Endothelial cell of umbilical vein (primary cell): ENCODE measurements around the gene TYROBP. TPM values are rescaled to one million over a fixed set of nuclear protein-coding genes. Genes with fewer than 3 reads are reported as not detected.

Experiments
- BruUV-seq: library from RNA; stranded (reverse); fragments of 400-500 nt; replicated peaks from 2 replicates; lab custom pipeline; 2021; lab: Mats Ljungman, UMichigan
- CTCF ChIA-PET: fragments of 300-600, 350-600 bp; sonication (Branson Sonifier 250); formaldehyde crosslinking; loops from one replicate; lab custom pipeline; 2021; ENCODE audit warnings: antibody characterized with exemption, inconsistent platforms; lab: Charles Lee
- POLR2A ChIA-PET: fragments of 300-600, 350-600 bp; sonication (Branson Sonifier 250); formaldehyde crosslinking; loops from one replicate; lab custom pipeline; 2021; ENCODE audit warnings: antibody characterized with exemption, inconsistent platforms; lab: Charles Lee
- DNase-seq: peaks from one replicate; pipeline ENCODE4 v3.0.0-alpha.2; 2011; ENCODE audit warnings: low read depth, low spot score
- FAIRE-seq: peaks from 2 replicates; lab custom pipeline; 2011; peaks lifted over from hg19 to GRCh38; lab: Jason Lieb, UNC
- H2AFZ ChIP-seq: 2 replicates; pipeline ENCODE4 v1.6.0; 2012; ENCODE audit warnings: low read depth, low read length, control low read depth, inconsistent platforms
- H3K27ac ChIP-seq: 2 replicates; pipeline ENCODE4 v1.5.1; 2011; ENCODE audit warnings: low read depth, mild to moderate bottlenecking, control low read depth, low read length, moderate library complexity; ENCODE audit not compliant: insufficient read depth
- H3K27me3 ChIP-seq, 2 experiments: 2 replicates each; pipeline versions ENCODE4 v1.6.0 to v1.6.1; 2011; ENCODE audit warnings: low read length in 2 of 2, mixed read lengths in 1 of 2; ENCODE audit not compliant: control insufficient read depth in 2 of 2, insufficient read depth in 2 of 2
- H3K36me3 ChIP-seq, 2 experiments: 2 replicates in 1 of 2; 3 replicates in 1 of 2; pipeline ENCODE4 v1.5.1; 2011; ENCODE audit warnings: low read length in 2 of 2, mild to moderate bottlenecking in 1 of 2, moderate library complexity in 1 of 2; ENCODE audit not compliant: control insufficient read depth in 2 of 2, insufficient read depth in 2 of 2; ENCODE audit errors: extremely low read depth in 1 of 2
- H3K4me1 ChIP-seq: 3 replicates; pipeline ENCODE4 v1.5.1; 2011; ENCODE audit warnings: mild to moderate bottlenecking, low read length; ENCODE audit not compliant: control insufficient read depth, insufficient read depth; ENCODE audit errors: extremely low read depth
- H3K4me2 ChIP-seq: 2 replicates; pipeline ENCODE4 v1.6.1; 2011; ENCODE audit warnings: low read length, control low read depth, mixed read lengths; ENCODE audit not compliant: insufficient read depth
- H3K4me3 ChIP-seq, 3 experiments: fragments of 200-600 bp in 1 of 3; sonication (generic), shearing (Covaris generic) in 1 of 3; replicated peaks in 1 of 3; 2 replicates each; pipeline ENCODE4 v1.5.1; 2011 to 2016; ENCODE audit warnings: control low read depth in 3 of 3, low read length in 3 of 3, mild to moderate bottlenecking in 2 of 3, inconsistent platforms in 1 of 3, low read depth in 1 of 3, moderate library complexity in 1 of 3; ENCODE audit not compliant: insufficient read depth in 1 of 3
- H3K79me2 ChIP-seq: 2 replicates; pipeline ENCODE4 v1.6.0; 2012; ENCODE audit warnings: low read length, inconsistent platforms; ENCODE audit not compliant: control insufficient read depth, insufficient read depth
- H3K9ac ChIP-seq: replicated peaks from 2 replicates; pipeline ENCODE3; 2011; ENCODE audit warnings: low read length, control low read depth; ENCODE audit not compliant: insufficient read depth; ENCODE audit errors: extremely low read depth
- H3K9me1 ChIP-seq: replicated peaks from 3 replicates; pipeline ENCODE4 v1.6.0; 2011; ENCODE audit warnings: mild to moderate bottlenecking, low read length; ENCODE audit not compliant: control insufficient read depth, insufficient read depth; ENCODE audit errors: extremely low read depth
- H3K9me3 ChIP-seq: replicated peaks from 2 replicates; pipeline ENCODE4 v1.5.1; 2012; ENCODE audit warnings: low read length, inconsistent platforms; ENCODE audit not compliant: control insufficient read depth, insufficient read depth
- H4K20me1 ChIP-seq: replicated peaks from 2 replicates; pipeline ENCODE3; 2011; ENCODE audit warnings: mild to moderate bottlenecking, low read length; ENCODE audit not compliant: control insufficient read depth, insufficient read depth; ENCODE audit errors: extremely low read depth
- EZH2 ChIP-seq: IDR thresholded peaks from 2 replicates; pipeline ENCODE4 v1.6.1; 2012; ENCODE audit warnings: borderline replicate concordance, low read depth, mild to moderate bottlenecking, moderate library complexity, low read length, inconsistent platforms; ENCODE audit not compliant: severe bottlenecking
- GATA2 ChIP-seq: IDR thresholded peaks from 2 replicates; pipeline ENCODE4 v1.7.0; 2011; ENCODE audit warnings: low read depth, mild to moderate bottlenecking, moderate library complexity, mixed read lengths, low read length; ENCODE audit not compliant: insufficient read length, insufficient read depth
- MYC ChIP-seq: IDR thresholded peaks from one replicate; pipeline ENCODE4 v1.6.1; 2011; ENCODE audit warnings: mild to moderate bottlenecking, low read depth, low read length
- POLR2A ChIP-seq: IDR thresholded peaks from 2 replicates; pipeline ENCODE4 v1.6.1; 2012; ENCODE audit warnings: low read depth, mild to moderate bottlenecking, control low read depth, low read length
- dilution Hi-C: fragments of 300-500 bp; cut with MboI; formaldehyde crosslinking; loops from one replicate; pipeline ENCODE4 v1.15.0; 2019; ENCODE audit warnings: low sequenced_read_pairs; ENCODE audit not compliant: extremely low pct_ligation_motif_present
- intact Hi-C: fragments of 100-400 bp; cut with micrococcal nuclease; formaldehyde crosslinking; loops from one replicate; pipeline ENCODE4 v1.10.0; 2022
- polyA plus RNA-seq, 4 experiments: library from polyadenylated mRNA; depleted of rRNA in 3 of 4; stranded (reverse) in 3 of 4; unstranded in 1 of 4; fragments of >200 nt; gene quantifications; 2 replicates each; pipeline versions ENCODE4 v1.2.1 to v1.2.3, GENCODE V29; 2011 to 2012; ENCODE audit warnings: missing spikeins in 1 of 4
- total RNA-seq: library from RNA; stranded (reverse); gene quantifications from 2 replicates; pipeline ENCODE4 v1.2.3, GENCODE V29; 2021

The TYROBP gene
- total and polyA plus RNA-seq, 2 donors (not counting 3 experiments of a cell fraction or from before 2014, with no cell fraction given) = not detected

GRCh38 chr19:35869327-35870123 is 38.6 kb downstream of the TYROBP start:
- peak; percentile 80 for DNase-seq
- TF ChIP-seq POLR2A (no peak), GATA2 (no peak), EZH2 (peak; percentile 19)
- Histone ChIP-seq H3K27me3 (peaks cover 2 to 7% of the 10 kb centered on the region in 2 experiments), H3K4me1 (peaks cover 4% of the 10 kb centered on the region), H4K20me1 (no peaks in the 10 kb centered on the region), H3K4me2 (peak overlapping the region; percentile 51), H3K27ac (no peak overlapping the region), H3K9me3 (no peaks in the 10 kb centered on the region), H3K79me2 (no peaks in the 10 kb centered on the region), H2AFZ (peak overlapping the region; percentile 72), H3K4me3 (no peak overlapping the region), H3K36me3 (no peaks in the 10 kb centered on the region), H3K9me1 (no peaks in the 10 kb centered on the region), H3K9ac (no peak overlapping the region)
- intact Hi-C loops = no loop called here
- dilution Hi-C loops = no loop called here
- peak; percentile 87 for FAIRE-seq
- CTCF ChIA-PET = interaction anchor here (1.0 to 1.4 kb wide), 2 partner anchors 10 to 22 kb away, joined by 3 to 4 read pairs; no protein-coding TSS in a partner anchor
- no TSS peak for BruUV-seq
- POLR2A ChIA-PET = no interaction called here

- Histone ChIP-seq H3K9me3 (no peaks in the 10 kb centered on the region), H3K4me3 (peak overlapping the region in 2 of 3 experiments; percentile 19 to 20), H3K9me1 (no peaks in the 10 kb centered on the region), H3K4me2 (peak overlapping the region; percentile 43), H3K36me3 (no peaks in the 10 kb centered on the region), H3K27ac (no peak overlapping the region), H3K9ac (no peak overlapping the region), H3K4me1 (peaks cover 4% of the 10 kb centered on the region), H4K20me1 (no peaks in the 10 kb centered on the region), H3K27me3 (peaks cover 2 to 7% of the 10 kb centered on the region in 2 experiments), H3K79me2 (no peaks in the 10 kb centered on the region), H2AFZ (no peak overlapping the region)
- intact Hi-C loops (no loop called here), dilution Hi-C loops (no loop called here)
- ChIA-PET POLR2A (no interaction called here), CTCF (interaction anchor here (1.4 kb wide), 1 partner anchor 11 kb away, joined by 4 read pairs; no protein-coding TSS in a partner anchor)
- DNase-seq (no peak), FAIRE-seq (no peak)
- TF ChIP-seq EZH2 (peak; percentile 42), MYC (no peak)
- no TSS peak for BruUV-seq
Observed at GRCh38 chr19:35868823-35869326, 39.2 kb downstream of the TYROBP start.
